Measurements from ENCODE around the gene SCN8A.

GRCh38 chr12:51699219-51699618 lies 108.2 kb downstream of the SCN8A start:
- no peak for TF ChIP-seq POLR2A (IDR thresholded peaks at IDR 0.05)
- no peak for TF ChIP-seq CTCF (IDR thresholded peaks at IDR 0.05)

All from testis (tissue), 2 donors.